GM12878 (cell line): ENCODE data around the gene CDSN. TPM values are rescaled to one million over a fixed set of nuclear protein-coding genes. Genes with fewer than 3 reads are reported as not detected.

Source experiments
- ATAC-seq: fragments of 200-7000 bp; cut with Tn5 transposase; 3 replicates; pipeline ENCODE4 v1.9.1; 2020; ENCODE audit warnings: mild to moderate bottlenecking, moderate library complexity
- BruUV-seq: library from RNA; stranded (reverse); fragments of 400-500 nt; replicated peaks from 2 replicates; lab custom pipeline; 2021; lab: Mats Ljungman, UMichigan
- CTCF ChIA-PET: fragments of 300-600 bp; sonication (Branson Sonifier 250); formaldehyde crosslinking; extraction: SDS; loops from one replicate; lab custom pipeline; 2021; ENCODE audit warnings: inconsistent platforms; lab: Yijun Ruan, JAX
- POLR2A ChIA-PET: fragments of 350-600 bp; formaldehyde crosslinking; extraction: SDS; loops from one replicate; lab custom pipeline; 2021; ENCODE audit warnings: inconsistent platforms; lab: Charles Lee
- RAD21 ChIA-PET: fragments of 300-600 bp; sonication (Branson Sonifier 250); formaldehyde crosslinking; loops from one replicate; lab custom pipeline; 2023; ENCODE audit warnings: antibody characterized with exemption; ENCODE audit not compliant: unreplicated experiment; lab: Charles Lee
- SMC1A ChIA-PET: fragments of 300-600 bp; sonication (Branson Sonifier 250); formaldehyde crosslinking; loops from one replicate; lab custom pipeline; 2023; ENCODE audit not compliant: unreplicated experiment, uncharacterized antibody; lab: Charles Lee
- DNase-seq: peaks from one replicate; pipeline ENCODE4 v3.0.0-alpha.2; 2011; ENCODE audit warnings: low read depth, low spot score
- FAIRE-seq: peaks from 3 replicates; lab custom pipeline; 2011; peaks lifted over from hg19 to GRCh38; lab: Jason Lieb, UNC
- H2AFZ ChIP-seq: 2 replicates; pipeline ENCODE4 v1.6.0; 2011; ENCODE audit warnings: low read depth, low read length, control low read depth; ENCODE audit not compliant: control insufficient read depth
- H3K27ac ChIP-seq: 2 replicates; pipeline ENCODE4 v1.5.1; 2011; ENCODE audit warnings: control low read depth; ENCODE audit not compliant: control insufficient read depth, insufficient read depth
- H3K27me3 ChIP-seq, 2 experiments: replicated peaks in 1 of 2; 2 replicates each; pipeline versions ENCODE4 v1.6.0 to v1.6.1; 2011; ENCODE audit warnings: low read length in 1 of 2; ENCODE audit not compliant: control insufficient read depth in 2 of 2, insufficient read depth in 2 of 2
- H3K36me3 ChIP-seq, 2 experiments: 2 replicates each; pipeline ENCODE4 v1.5.1; 2011; ENCODE audit warnings: low read length in 1 of 2; ENCODE audit not compliant: control insufficient read depth in 2 of 2, insufficient read depth in 2 of 2
- H3K4me1 ChIP-seq: 2 replicates; pipeline ENCODE4 v1.6.1; 2011; ENCODE audit warnings: mild to moderate bottlenecking, low read length, moderate library complexity, mixed read lengths; ENCODE audit not compliant: control insufficient read depth, insufficient read depth
- H3K4me2 ChIP-seq: 2 replicates; pipeline ENCODE4 v1.6.0; 2011; ENCODE audit warnings: control low read depth; ENCODE audit not compliant: control insufficient read depth, insufficient read depth
- H3K4me3 ChIP-seq: fragments of 200-600 bp; sonication (generic); 2 replicates; pipeline ENCODE4 v1.5.1; 2016
- H3K79me2 ChIP-seq: 2 replicates; pipeline ENCODE4 v1.6.0; 2011; ENCODE audit warnings: low read length; ENCODE audit not compliant: control insufficient read depth, insufficient read depth
- H3K9ac ChIP-seq: 2 replicates; pipeline ENCODE4 v1.8.0; 2011; ENCODE audit warnings: low read length, control low read depth, mixed read lengths; ENCODE audit not compliant: control insufficient read depth, insufficient read depth
- H3K9me3 ChIP-seq: replicated peaks from 3 replicates; pipeline ENCODE4 v1.5.1; 2011; ENCODE audit warnings: mild to moderate bottlenecking, low read length; ENCODE audit not compliant: control insufficient read depth, insufficient read depth
- H4K20me1 ChIP-seq: 2 replicates; pipeline ENCODE4 v1.6.0; 2011; ENCODE audit not compliant: control insufficient read depth, insufficient read depth
- BMI1 ChIP-seq: fragments of 450-650 bp; IDR thresholded peaks from 2 replicates; pipeline ENCODE4 v1.6.1; 2016; ENCODE audit warnings: mild to moderate bottlenecking, moderate library complexity, borderline replicate concordance
- HDAC2 ChIP-seq: fragments of 200-600 bp; sonication (generic); IDR thresholded peaks from 2 replicates; pipeline ENCODE4 v1.6.1; 2017
- NBN ChIP-seq: fragments of 450-650 bp; IDR thresholded peaks from 2 replicates; pipeline ENCODE4 v1.6.1; 2016
- NFYB ChIP-seq: IDR thresholded peaks from 2 replicates; pipeline ENCODE4 v1.6.1; 2011; ENCODE audit warnings: low read depth, mild to moderate bottlenecking, low read length, improper control_type of control experiment, moderate library complexity; ENCODE audit not compliant: insufficient read depth
- POLR2AphosphoS2 ChIP-seq: IDR thresholded peaks from 2 replicates; pipeline ENCODE4 v1.6.1; 2011; ENCODE audit warnings: low read depth, mild to moderate bottlenecking, low read length, improper control_type of control experiment, moderate library complexity
- USF1 ChIP-seq: IDR thresholded peaks from 2 replicates; pipeline ENCODE4 v1.6.1; 2011; ENCODE audit warnings: borderline replicate concordance, low read depth, mild to moderate bottlenecking, moderate library complexity, mixed read lengths, low read length; ENCODE audit not compliant: insufficient read depth; ENCODE audit errors: extremely low read length
- ZNF207 ChIP-seq: fragments of 450-650 bp; IDR thresholded peaks from 2 replicates; pipeline ENCODE4 v1.6.1; 2014; ENCODE audit warnings: antibody characterized with exemption, mild to moderate bottlenecking, borderline replicate concordance
- ZNF217 ChIP-seq: fragments of 450-650 bp; IDR thresholded peaks from 2 replicates; pipeline ENCODE4 v1.6.1; 2017; ENCODE audit warnings: antibody characterized with exemption, mild to moderate bottlenecking
- ZNF384 ChIP-seq: IDR thresholded peaks from 2 replicates; pipeline ENCODE4 v1.6.1; 2012; ENCODE audit warnings: low read depth, mild to moderate bottlenecking, low read length, improper control_type of control experiment, borderline replicate concordance
- WGBS: methylation state at CpG from one replicate; pipeline ENCODE4 v1.1.6; 2016; ENCODE audit warnings: low lambda C conversion rate; ENCODE audit not compliant: insufficient replicate concordance, insufficient coverage; ENCODE audit errors: missing lambda C conversion rate; 5-methylcytosine and 5-hydroxymethylcytosine counted together
- in situ Hi-C: fragments of 300-500 bp; cut with MboI; formaldehyde crosslinking; loops from 9 replicates; pipeline ENCODE4 v1.14.3; 2018; ENCODE audit warnings: mixed read lengths
- intact Hi-C: fragments of 100-400 bp; cut with micrococcal nuclease; formaldehyde crosslinking; loops from one replicate; pipeline ENCODE4 v1.14.2; 2022; ENCODE audit not compliant: unreplicated experiment
- polyA plus RNA-seq, 11 experiments: library from polyadenylated mRNA; depleted of rRNA in 4 of 11; unstranded in 6 of 11; stranded (reverse) in 5 of 11; fragments of >200 nt; fragmentation: Nextera tagmentation in 4 of 11; fragmentation: Illumina TruSeq in 1 of 11; extraction: Ambion mirVana in 4 of 11; extraction: Trizol in 1 of 11; gene quantifications; 1 replicate in 1 of 11; 2 replicates in 10 of 11; pipeline versions ENCODE4 v1.2.1 to v1.2.3, GENCODE V29; 2011 to 2016; ENCODE audit warnings: inconsistent platforms in 2 of 11, missing spikeins in 2 of 11, low read depth in 1 of 11
- total RNA-seq, 4 experiments: library from RNA; depleted of rRNA in 3 of 4; stranded (reverse); fragments of >200 nt in 3 of 4; fragmentation: Illumina TruSeq in 1 of 4; extraction: Trizol in 1 of 4; gene quantifications; 2 replicates each; pipeline versions ENCODE4 v1.2.1 to v1.2.3, GENCODE V29; 2013 to 2021

CDSN gene
- total and polyA plus RNA-seq, 10 of the 15 experiments (the other 5 are each of a cell fraction or from before 2014, with no cell fraction given), result 0.01 TPM; not detected in 9

GRCh38 chr6:31074401-31074800 lies 45.8 kb downstream of the CDSN start:
- no peak overlapping the region for H3K4me3 ChIP-seq
- POLR2A ChIA-PET, result no interaction called here
- ATAC-seq (no peak), FAIRE-seq (no peak), DNase-seq (no peak)
- H3K27ac ChIP-seq, result no peak overlapping the region
- TF ChIP-seq ZNF384, result no peak
- no peak for TF ChIP-seq ZNF217
- TF ChIP-seq POLR2AphosphoS2, result no peak
- TF ChIP-seq USF1, result no peak
- no peak for TF ChIP-seq NBN
- no peak for TF ChIP-seq BMI1
- TF ChIP-seq HDAC2, result no peak
- TF ChIP-seq ZNF207, result no peak
- no peak for TF ChIP-seq NFYB
- no peaks in the 10 kb centered on the region; the same call in 1 of the 2 replicates for H3K4me1 ChIP-seq
- RAD21 ChIA-PET, result interaction anchor here (1.2 to 1.3 kb wide), 2 partner anchors 13 to 160 kb away, joined by 3 to 4 read pairs; partner anchors contain the start of gene VARS2
- CTCF ChIA-PET, result no interaction called here
- H3K79me2 ChIP-seq, result no peaks in the 10 kb centered on the region
- intact Hi-C loops, result no loop called here
- no peaks in the 10 kb centered on the region for H4K20me1 ChIP-seq
- no peak overlapping the region for H3K4me2 ChIP-seq
- no peak overlapping the region for H2AFZ ChIP-seq
- in situ Hi-C loops, result no loop called here
- SMC1A ChIA-PET, result interaction anchor here (1.6 kb wide), 1 partner anchor 13 kb away, joined by 8 read pairs; no protein-coding TSS in a partner anchor
- 61% methylated on average over 4 of the region's 4 CpGs for WGBS
- no peaks in the 10 kb centered on the region for H3K9me3 ChIP-seq
- H3K36me3 ChIP-seq, result no peaks in the 10 kb centered on the region
- H3K27me3 ChIP-seq, result no peaks in the 10 kb centered on the region
- no peak overlapping the region for H3K9ac ChIP-seq
- BruUV-seq, result no TSS peak
